B cell (primary cell): ENCODE results near the gene DPP10.

ENCODE experiments used
- EZH2 ChIP-seq: IDR thresholded peaks from 2 replicates; pipeline ENCODE4 v1.6.1; 2012; ENCODE audit warnings: borderline replicate concordance, low read depth, mild to moderate bottlenecking, moderate library complexity, low read length; ENCODE audit not compliant: insufficient read depth, poor library complexity, severe bottlenecking
- TF ChIP-seq, protein P1 (sequence below): fragments of 200-600 bp; IDR thresholded peaks from one replicate; pipeline ENCODE4 v1.8.0; 2022; ENCODE audit warnings: antibody characterized with exemption, mild to moderate bottlenecking

- TF ChIP-seq, protein P1, sequence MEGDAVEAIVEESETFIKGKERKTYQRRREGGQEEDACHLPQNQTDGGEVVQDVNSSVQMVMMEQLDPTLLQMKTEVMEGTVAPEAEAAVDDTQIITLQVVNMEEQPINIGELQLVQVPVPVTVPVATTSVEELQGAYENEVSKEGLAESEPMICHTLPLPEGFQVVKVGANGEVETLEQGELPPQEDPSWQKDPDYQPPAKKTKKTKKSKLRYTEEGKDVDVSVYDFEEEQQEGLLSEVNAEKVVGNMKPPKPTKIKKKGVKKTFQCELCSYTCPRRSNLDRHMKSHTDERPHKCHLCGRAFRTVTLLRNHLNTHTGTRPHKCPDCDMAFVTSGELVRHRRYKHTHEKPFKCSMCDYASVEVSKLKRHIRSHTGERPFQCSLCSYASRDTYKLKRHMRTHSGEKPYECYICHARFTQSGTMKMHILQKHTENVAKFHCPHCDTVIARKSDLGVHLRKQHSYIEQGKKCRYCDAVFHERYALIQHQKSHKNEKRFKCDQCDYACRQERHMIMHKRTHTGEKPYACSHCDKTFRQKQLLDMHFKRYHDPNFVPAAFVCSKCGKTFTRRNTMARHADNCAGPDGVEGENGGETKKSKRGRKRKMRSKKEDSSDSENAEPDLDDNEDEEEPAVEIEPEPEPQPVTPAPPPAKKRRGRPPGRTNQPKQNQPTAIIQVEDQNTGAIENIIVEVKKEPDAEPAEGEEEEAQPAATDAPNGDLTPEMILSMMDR, result no peak
- no peak for TF ChIP-seq EZH2
Measured at GRCh38 chr2:115414466-115414865, 972.0 kb downstream of the DPP10 start.
